Measurements from ENCODE around the gene MAGI1.

The MAGI1 gene

GRCh38 chr3:65322910-65323309 lies 715.8 kb downstream of the MAGI1 start:
- DNase-seq (ENCODE audit: low read depth in 2 of 2) = no peak

GRCh38 chr3:65318231-65318630 lies 720.5 kb downstream of the MAGI1 start:
- no peak for DNase-seq (ENCODE audit: low read depth in 2 of 2)

GRCh38 chr3:65314916-65315315 lies 723.8 kb downstream of the MAGI1 start:
- DNase-seq (ENCODE audit: low read depth in 2 of 2) = no peak

GRCh38 chr3:65314269-65314668 lies 724.4 kb downstream of the MAGI1 start:
- DNase-seq (ENCODE audit: low read depth in 2 of 2) = no peak

- no peak for DNase-seq (ENCODE audit: low read depth in 2 of 2)
Measured at GRCh38 chr3:65313666-65314065, 725.1 kb downstream of the MAGI1 start.

- DNase-seq (ENCODE audit: low read depth in 2 of 2) = no peak
Measured at GRCh38 chr3:65305836-65306235, 732.9 kb downstream of the MAGI1 start.

Measured in stimulated activated CD8-positive, alpha-beta memory T cell treated with anti-CD3 and anti-CD28 coated beads, Interleukin-15, amount 100 ng/mL, for 48 hours (primary cell).